Stimulated activated naive CD8-positive, alpha-beta T cell treated with anti-CD3 and anti-CD28 coated beads, Interleukin-15, Interleukin-2, amounts not matched to agents 100 U/mL and 50 U/mL, for 24 hours (primary cell): Measurements from ENCODE around the gene TIPIN.
"Not testable (repeated sequence)": the region's sequence is repeated elsewhere in the genome, so short reads cannot be mapped to it uniquely, and the experiment has no call there.

Experiments used
- ATAC-seq: fragments of 150-1000 bp; cut with Tn5 transposase; one replicate; pipeline ENCODE4 v1.10.0; 2021
- DNase-seq: peaks from one replicate; pipeline ENCODE4 v3.0.0; 2021

Gene TIPIN

GRCh38 chr15:66356359-66357236 is at the start of gene TIPIN:
TSS of gene TIPIN (minus strand) at chr15:66356685. CDS start at chr15:66352947, 3,738 bp downstream.
- peak; percentile 100 for ATAC-seq

GRCh38 chr15:66405615-66406014 is 49.1 kb upstream of the TIPIN start:
- ATAC-seq = no peak
- DNase-seq = no peak

More at GRCh38 chr15:66356359-66357236, at the start of gene TIPIN:
- DNase-seq = peak; percentile 98

- ATAC-seq = no peak
- no peak for DNase-seq
Observed at GRCh38 chr15:66405007-66405406, 48.5 kb upstream of the TIPIN start.

GRCh38 chr15:66404532-66404931 is 48.0 kb upstream of the TIPIN start:
- ATAC-seq (no peak), DNase-seq (no peak)

- DNase-seq (no peak), ATAC-seq (no peak)
Observed at GRCh38 chr15:66404122-66404521, 47.6 kb upstream of the TIPIN start.

GRCh38 chr15:66403323-66403722 is 46.8 kb upstream of the TIPIN start:
- DNase-seq (no peak), ATAC-seq (no peak)

- DNase-seq (no peak), ATAC-seq (no peak)
Observed at GRCh38 chr15:66402761-66403284, 46.3 kb upstream of the TIPIN start.

- peak; percentile 66 for ATAC-seq
- DNase-seq = peak; percentile 31
Observed at GRCh38 chr15:66401130-66402021, 44.9 kb upstream of the TIPIN start.

GRCh38 chr15:66400351-66400774 is 43.9 kb upstream of the TIPIN start:
- DNase-seq = no peak
- peak; percentile 32 for ATAC-seq

GRCh38 chr15:66399276-66399675 is 42.8 kb upstream of the TIPIN start:
- DNase-seq = no peak

GRCh38 chr15:66394915-66395314 is 38.4 kb upstream of the TIPIN start:
- ATAC-seq (no peak), DNase-seq (no peak)

More at GRCh38 chr15:66399276-66399675, 42.8 kb upstream of the TIPIN start:
- no peak for ATAC-seq

- ATAC-seq (no peak), DNase-seq (no peak)
Observed at GRCh38 chr15:66394472-66394871, 38.0 kb upstream of the TIPIN start.

- not testable (repeated sequence) for ATAC-seq, DNase-seq
Observed at GRCh38 chr15:66393037-66393436, 36.6 kb upstream of the TIPIN start.

- DNase-seq (peak; percentile 25), ATAC-seq (peak; percentile 16)
Observed at GRCh38 chr15:66390678-66391077, 34.2 kb upstream of the TIPIN start.

GRCh38 chr15:66389859-66390381 is 33.4 kb upstream of the TIPIN start:
- ATAC-seq (no peak), DNase-seq (no peak)

GRCh38 chr15:66389098-66389858 is 32.8 kb upstream of the TIPIN start:
- DNase-seq = peak; percentile 15
- no peak for ATAC-seq

- ATAC-seq (no peak), DNase-seq (no peak)
Observed at GRCh38 chr15:66388576-66388975, 32.1 kb upstream of the TIPIN start.

- DNase-seq = no peak
- ATAC-seq = no peak
Observed at GRCh38 chr15:66388043-66388363, 31.5 kb upstream of the TIPIN start.

GRCh38 chr15:66387163-66388042 is 30.9 kb upstream of the TIPIN start:
- peak; percentile 85 for DNase-seq
- ATAC-seq = peak; percentile 63
